ENCODE data around the gene FAM81A.

The FAM81A gene

DNA sequence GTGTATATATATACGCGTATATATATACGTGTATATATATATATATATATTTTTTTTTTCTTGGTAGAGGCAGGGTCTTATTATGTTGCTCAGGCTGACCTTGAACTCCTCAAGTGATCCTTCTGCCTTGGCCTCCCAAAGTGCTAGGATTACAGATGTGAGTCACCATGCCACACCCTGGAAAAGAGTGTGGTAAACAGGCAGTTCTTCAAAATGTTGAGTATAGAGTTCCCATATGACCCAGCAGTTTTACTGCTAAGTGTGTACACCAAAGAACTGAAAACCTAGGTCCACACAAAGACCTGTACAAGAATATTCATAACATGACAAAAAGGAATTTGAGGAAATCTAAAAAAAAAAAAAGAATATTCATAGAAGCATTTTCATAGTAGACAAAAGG is 101.8 kb downstream of the FAM81A start:
- DNase-seq (ENCODE audit: low spot score): no peak
- no peak for FAIRE-seq

GRCh38 chr15:59540654-59541053 is 102.7 kb downstream of the FAM81A start:
- FAIRE-seq: no peak
- DNase-seq (ENCODE audit: low spot score): no peak

DNA sequence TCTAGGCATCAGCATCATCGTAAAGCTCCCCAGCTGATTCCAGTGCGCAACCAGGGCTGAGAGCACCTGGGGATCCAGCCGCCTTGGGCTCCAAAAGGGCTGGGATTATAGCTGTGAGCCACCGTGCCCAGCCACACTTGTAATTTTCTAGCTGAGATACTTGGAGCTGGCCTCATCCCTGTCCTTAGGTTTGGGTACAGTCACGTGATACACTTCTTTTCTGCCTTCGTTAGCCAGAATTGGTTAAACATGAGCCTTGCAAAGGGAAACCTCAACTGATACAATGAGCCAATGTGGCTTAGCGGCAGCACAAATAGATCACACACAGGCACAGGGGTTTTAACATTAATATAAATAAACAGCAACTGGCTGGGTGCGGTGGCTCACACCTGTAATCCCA is 103.8 kb downstream of the FAM81A start:
- FAIRE-seq (no peak), DNase-seq (ENCODE audit: low spot score) (no peak)

- FAIRE-seq (no peak), DNase-seq (ENCODE audit: low spot score) (no peak)
These were observed 105.9 kb downstream of the FAM81A start for GRCh38 chr15:59543721-59544547.

GRCh38 chr15:59545573-59545972 is 107.6 kb downstream of the FAM81A start:
- no peak for DNase-seq (ENCODE audit: low spot score)
- no peak for FAIRE-seq

GRCh38 chr15:59548501-59549226 is 110.7 kb downstream of the FAM81A start:
- FAIRE-seq: no peak
- no peak for DNase-seq (ENCODE audit: low spot score)

GRCh38 chr15:59549301-59550185 is 111.6 kb downstream of the FAM81A start:
- FAIRE-seq: no peak
- DNase-seq (ENCODE audit: low spot score): no peak

DNA sequence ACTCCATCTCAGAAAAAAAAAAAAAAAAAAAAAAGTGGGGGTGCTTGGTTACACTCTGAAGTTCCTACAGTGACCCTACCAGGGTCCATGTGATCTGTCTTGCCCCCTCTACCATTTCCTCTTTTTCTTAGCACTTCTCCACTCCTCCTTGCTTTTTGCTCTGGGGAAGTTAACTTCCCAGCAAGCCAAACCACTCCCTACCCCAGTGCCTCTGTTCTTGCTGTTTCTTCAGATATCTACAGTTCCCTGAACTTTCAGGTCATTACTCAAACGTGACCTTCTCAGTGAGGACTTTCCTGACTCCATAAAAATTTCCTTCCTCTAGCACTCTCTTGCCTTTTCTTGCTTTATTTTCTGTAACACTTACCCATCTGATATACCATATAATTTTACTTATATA is 112.5 kb downstream of the FAM81A start:
- DNase-seq (ENCODE audit: low spot score) (no peak), FAIRE-seq (no peak)

GRCh38 chr15:59550956-59551355 is 113.0 kb downstream of the FAM81A start:
- FAIRE-seq: no peak

DNA sequence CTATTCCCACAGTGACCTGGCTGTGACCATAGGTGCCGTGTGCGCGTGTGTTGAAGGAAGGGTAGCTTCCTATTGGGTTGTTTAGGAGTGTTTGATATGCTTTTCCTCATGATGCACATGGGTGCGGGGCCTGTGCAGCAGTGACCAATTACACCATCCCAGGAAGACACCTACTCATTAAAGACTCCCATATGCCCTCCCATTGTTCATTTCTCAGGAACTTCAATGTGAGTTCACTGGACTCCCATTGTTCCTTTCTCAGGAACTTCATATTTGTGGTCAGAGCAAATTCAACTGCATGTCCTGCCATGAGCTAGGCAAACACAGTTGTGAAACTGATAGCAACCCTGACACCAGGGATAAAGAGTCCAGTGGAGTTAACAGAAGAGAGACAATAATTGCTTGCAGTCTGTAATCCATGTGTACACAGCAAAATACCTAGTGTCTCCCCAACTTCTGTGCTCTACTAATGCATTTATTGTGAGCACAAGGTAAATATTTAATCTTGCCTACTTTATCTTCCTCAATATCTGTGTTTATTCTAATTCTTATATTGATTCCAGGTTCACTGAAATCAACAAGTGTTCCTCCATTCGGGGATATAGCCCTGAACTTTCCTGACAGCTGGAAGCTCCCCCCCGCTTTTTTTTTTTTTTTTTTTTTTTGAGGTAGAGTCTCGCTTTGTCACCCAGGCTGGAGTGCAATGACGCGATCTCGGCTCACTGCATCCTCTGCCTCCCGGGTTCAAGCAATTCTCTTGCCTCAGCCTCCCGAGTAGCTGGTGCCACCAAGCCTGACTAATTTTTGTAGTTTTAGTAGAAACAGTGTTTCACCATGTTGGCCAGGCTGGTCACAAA is 116.1 kb downstream of the FAM81A start:
- DNase-seq (ENCODE audit: low spot score) (peak; percentile 83), FAIRE-seq (peak; percentile 74)

More at GRCh38 chr15:59550956-59551355, 113.0 kb downstream of the FAM81A start:
- no peak for DNase-seq (ENCODE audit: low spot score)

- FAIRE-seq (no peak), DNase-seq (ENCODE audit: low spot score) (no peak)
These were observed 117.7 kb downstream of the FAM81A start for GRCh38 chr15:59555696-59556095.

GRCh38 chr15:59556380-59556779 is 118.4 kb downstream of the FAM81A start:
- peak; percentile 9 for FAIRE-seq

DNA sequence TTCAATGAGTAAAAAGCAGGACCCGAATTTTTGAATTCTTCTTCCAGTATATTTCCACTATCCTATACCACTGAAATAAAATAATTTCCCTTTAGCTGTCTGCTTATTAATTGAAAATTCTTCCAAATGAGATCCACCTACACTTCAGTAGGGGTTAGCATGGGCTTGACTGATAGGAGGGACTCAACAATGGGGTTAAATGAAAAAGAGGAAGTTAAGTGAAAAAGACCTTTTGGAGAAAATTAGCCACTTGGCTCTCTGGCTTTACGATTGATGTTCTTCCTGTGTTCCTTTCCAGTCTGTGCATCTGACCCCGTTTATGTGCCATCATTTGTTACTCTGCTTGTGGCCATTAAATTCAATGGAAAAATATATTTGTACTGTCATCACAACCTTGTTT is 119.6 kb downstream of the FAM81A start:
- FAIRE-seq (no peak), DNase-seq (ENCODE audit: low spot score) (no peak)

More at GRCh38 chr15:59556380-59556779, 118.4 kb downstream of the FAM81A start:
- DNase-seq (ENCODE audit: low spot score): no peak

DNA sequence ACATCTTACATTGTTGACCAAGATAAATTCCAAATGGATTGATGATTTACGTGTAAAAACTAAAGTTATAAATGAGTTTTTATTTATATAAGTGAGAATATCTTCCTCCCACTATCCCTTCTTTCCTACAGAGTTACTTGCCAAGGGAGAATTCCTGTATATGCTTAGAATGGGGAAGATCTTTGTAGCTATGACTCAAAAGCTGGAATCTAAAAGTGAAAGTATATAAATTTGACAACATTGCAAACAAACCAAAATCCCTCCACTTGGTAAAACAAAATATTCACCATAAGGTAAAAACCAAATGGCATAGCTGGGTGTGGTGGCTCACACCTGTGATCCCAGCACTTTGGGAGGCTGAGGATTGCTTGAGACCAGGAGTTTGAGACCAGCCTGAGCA is 120.9 kb downstream of the FAM81A start:
- FAIRE-seq (no peak), DNase-seq (ENCODE audit: low spot score) (no peak)

DNA sequence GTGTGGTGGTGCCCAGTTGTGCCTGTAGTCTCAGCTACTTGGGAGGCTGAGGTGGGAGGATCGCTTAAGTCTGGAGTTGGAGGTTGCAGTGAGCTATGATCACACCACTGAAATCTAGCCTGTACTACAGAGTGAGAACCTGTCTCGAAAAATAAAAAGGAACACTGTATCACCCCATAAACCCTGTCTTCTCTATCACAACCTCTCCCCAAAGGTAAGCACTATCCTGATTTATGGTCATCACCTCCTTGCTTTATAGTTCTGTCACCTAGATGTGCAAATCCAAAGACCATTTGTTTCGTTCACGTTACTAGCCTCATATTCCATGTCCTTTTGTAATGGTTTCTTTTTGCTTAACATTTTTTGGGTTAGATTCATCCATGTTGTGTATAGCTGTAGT is 123.6 kb downstream of the FAM81A start:
- DNase-seq (ENCODE audit: low spot score): no peak
- peak; percentile 58 for FAIRE-seq

DNA sequence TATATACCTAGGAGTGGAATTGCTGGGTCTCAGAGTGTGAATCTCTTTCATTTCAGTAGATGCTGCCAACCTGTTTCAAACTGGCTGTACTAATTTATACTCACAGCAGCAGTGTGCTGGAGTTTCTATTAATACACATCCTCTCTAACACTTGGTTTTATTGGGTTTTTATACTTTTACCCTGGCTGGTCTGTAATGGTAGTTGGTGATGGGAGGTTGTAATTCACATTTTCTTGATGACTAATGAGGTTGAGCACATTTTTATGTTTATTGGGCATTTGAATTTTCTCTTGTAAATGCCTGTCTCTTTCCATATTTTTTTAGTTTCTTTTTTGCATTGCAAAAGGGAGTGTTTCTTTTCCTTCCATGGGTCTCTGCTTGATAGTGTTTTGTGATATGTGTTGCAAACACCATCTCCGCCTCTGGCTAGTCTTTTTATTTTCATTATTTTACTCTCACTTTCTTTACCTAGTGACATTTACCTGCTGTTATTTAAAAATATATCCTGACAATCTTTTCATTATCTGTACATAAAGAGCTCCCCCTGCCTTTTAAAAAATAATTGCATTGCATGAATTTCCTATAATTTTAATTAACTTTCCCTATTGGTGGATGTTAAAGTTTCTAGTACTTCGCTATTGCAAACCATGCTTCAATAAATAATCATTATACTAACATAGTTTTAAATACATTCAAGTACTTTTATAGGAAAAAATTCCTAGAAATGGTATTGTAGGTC is 124.6 kb downstream of the FAM81A start:
- FAIRE-seq: no peak
- DNase-seq (ENCODE audit: low spot score): no peak

- FAIRE-seq (no peak), DNase-seq (ENCODE audit: low spot score) (no peak)
These were observed 127.3 kb downstream of the FAM81A start for GRCh38 chr15:59565299-59565698.

GRCh38 chr15:59567324-59567723 is 129.3 kb downstream of the FAM81A start:
- FAIRE-seq: no peak
- DNase-seq (ENCODE audit: low spot score): no peak

- FAIRE-seq: peak; percentile 20
- no peak for DNase-seq (ENCODE audit: low spot score)
These were observed 131.5 kb downstream of the FAM81A start for GRCh38 chr15:59569477-59569876.

DNA sequence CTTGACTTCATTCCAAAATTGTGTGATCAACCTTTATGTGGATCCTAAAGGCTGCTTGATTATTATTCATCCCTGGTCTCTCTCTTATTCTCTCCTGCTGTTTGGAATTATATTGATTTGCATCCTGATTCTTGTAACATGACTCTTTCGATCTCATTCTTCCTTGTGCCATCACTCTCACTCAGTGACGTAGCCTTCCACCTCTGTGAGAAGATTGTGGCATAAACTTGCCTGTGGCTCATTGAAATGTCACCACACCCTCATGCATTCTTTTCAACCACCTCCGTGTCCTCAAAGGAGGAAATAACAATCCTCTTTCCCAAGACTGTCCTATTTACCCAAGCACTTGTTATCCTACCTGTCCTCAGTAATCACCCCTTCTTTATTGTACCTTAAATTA is 132.3 kb downstream of the FAM81A start:
- FAIRE-seq: no peak
- no peak for DNase-seq (ENCODE audit: low spot score)
